Uterus (tissue), 4 donors: ENCODE data around the gene DMAC2L. TPM values are rescaled to one million over a fixed set of nuclear protein-coding genes. Genes with fewer than 3 reads are reported as not detected.

ENCODE experiments used
- DNase-seq, 2 donors: peaks; one replicate each; pipeline ENCODE4 v3.0.0-alpha.2; 2019 to 2020
- H3K27ac ChIP-seq, 2 donors: fragments of 200-600 bp; sonication (generic); 1 replicate in 1 of 2; 2 replicates in 1 of 2; pipeline ENCODE4 v1.5.1; 2016 to 2018
- H3K27me3 ChIP-seq, 2 donors: fragments of 200-600 bp; sonication (generic); one replicate each; pipeline ENCODE4 v1.5.1; 2018 to 2019; ENCODE audit warnings: control low read depth in 1 of 2
- H3K36me3 ChIP-seq, 2 donors: fragments of 200-600 bp; sonication (generic); one replicate each; pipeline ENCODE4 v1.5.1; 2019; ENCODE audit warnings: control low read depth in 1 of 2
- H3K4me1 ChIP-seq, 2 donors: fragments of 200-600 bp; sonication (generic); one replicate each; pipeline ENCODE4 v1.5.1; 2018 to 2019; ENCODE audit warnings: control low read depth in 1 of 2
- H3K4me3 ChIP-seq, 2 donors: fragments of 200-600 bp; sonication (generic); 1 replicate in 1 of 2; 2 replicates in 1 of 2; pipeline ENCODE4 v1.5.1; 2018 to 2019; ENCODE audit warnings: mild to moderate bottlenecking in 1 of 2
- H3K9me3 ChIP-seq, 2 donors: fragments of 200-600 bp; sonication (generic); one replicate each; pipeline ENCODE4 v1.5.1; 2019; ENCODE audit warnings: control low read depth in 1 of 2
- POLR2A ChIP-seq, 2 donors: fragments of 450-650 bp; IDR thresholded peaks; one replicate each; pipeline ENCODE4 v1.6.1; 2016; ENCODE audit warnings: antibody characterized with exemption in 2 of 2, mild to moderate bottlenecking in 1 of 2, moderate library complexity in 1 of 2
- intact Hi-C: fragments of 100-400 bp; cut with DNase I; formaldehyde crosslinking; loops from one replicate; pipeline ENCODE4 v1.15.1; 2023; ENCODE audit warnings: low total_unique reads
- total RNA-seq, 4 donors: library from RNA; depleted of rRNA in 3 of 4; stranded (reverse); fragments of >200 nt in 3 of 4; gene quantifications; one replicate each; pipeline versions ENCODE4 v1.1.0 to v1.2.4, GENCODE V29; 2014 to 2023
- TF ChIP-seq, protein P1 (sequence below), 4 experiments: fragments of 200-600 bp in 2 of 4; fragments of 450-650 bp in 2 of 4; sonication (generic) in 2 of 4; IDR thresholded peaks; one replicate each; pipeline ENCODE4 v1.5.1; 2016 to 2019; ENCODE audit warnings: antibody characterized with exemption in 4 of 4, mild to moderate bottlenecking in 2 of 4, moderate library complexity in 1 of 4
- donor health status: DM: yes; HTN: yes; CAD: no.

DMAC2L gene
- total RNA-seq, 4 donors from 2014 or later, result 13.1 to 48.4 (median 20.4) TPM

DNA sequence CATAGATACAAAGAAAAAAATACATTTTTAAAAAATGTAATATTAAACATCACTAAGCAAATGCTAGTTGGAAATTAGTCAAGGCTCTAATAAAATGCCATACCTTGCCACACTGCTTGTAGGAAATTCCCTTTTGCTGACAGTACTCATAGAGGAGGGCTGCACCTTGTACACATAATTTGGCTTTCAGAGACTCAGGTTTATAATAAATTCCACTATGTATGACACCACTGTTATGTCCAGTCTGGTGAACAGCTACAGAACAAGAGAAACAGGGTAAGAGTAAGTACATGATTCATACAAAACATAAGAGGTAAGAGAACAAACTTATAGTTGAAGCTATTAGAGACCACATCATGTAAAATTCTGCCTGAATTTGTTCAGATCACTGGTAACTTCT, 10.2 kb upstream of the DMAC2L start:
- TF ChIP-seq, protein P1, sequence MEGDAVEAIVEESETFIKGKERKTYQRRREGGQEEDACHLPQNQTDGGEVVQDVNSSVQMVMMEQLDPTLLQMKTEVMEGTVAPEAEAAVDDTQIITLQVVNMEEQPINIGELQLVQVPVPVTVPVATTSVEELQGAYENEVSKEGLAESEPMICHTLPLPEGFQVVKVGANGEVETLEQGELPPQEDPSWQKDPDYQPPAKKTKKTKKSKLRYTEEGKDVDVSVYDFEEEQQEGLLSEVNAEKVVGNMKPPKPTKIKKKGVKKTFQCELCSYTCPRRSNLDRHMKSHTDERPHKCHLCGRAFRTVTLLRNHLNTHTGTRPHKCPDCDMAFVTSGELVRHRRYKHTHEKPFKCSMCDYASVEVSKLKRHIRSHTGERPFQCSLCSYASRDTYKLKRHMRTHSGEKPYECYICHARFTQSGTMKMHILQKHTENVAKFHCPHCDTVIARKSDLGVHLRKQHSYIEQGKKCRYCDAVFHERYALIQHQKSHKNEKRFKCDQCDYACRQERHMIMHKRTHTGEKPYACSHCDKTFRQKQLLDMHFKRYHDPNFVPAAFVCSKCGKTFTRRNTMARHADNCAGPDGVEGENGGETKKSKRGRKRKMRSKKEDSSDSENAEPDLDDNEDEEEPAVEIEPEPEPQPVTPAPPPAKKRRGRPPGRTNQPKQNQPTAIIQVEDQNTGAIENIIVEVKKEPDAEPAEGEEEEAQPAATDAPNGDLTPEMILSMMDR (IDR thresholded peaks at IDR 0.05), result no peak
- no peak for TF ChIP-seq POLR2A (IDR thresholded peaks at IDR 0.05)
- H3K27ac ChIP-seq, result no peak overlapping the region
- H3K36me3 ChIP-seq, result no peaks in the 10 kb centered on the region
- intact Hi-C loops, result no loop called here
- no peaks in the 10 kb centered on the region for H3K4me1 ChIP-seq
- H3K4me3 ChIP-seq, result no peak overlapping the region
- no peaks in the 10 kb centered on the region for H3K9me3 ChIP-seq
- no peak for DNase-seq
- no peaks in the 10 kb centered on the region for H3K27me3 ChIP-seq

DNA sequence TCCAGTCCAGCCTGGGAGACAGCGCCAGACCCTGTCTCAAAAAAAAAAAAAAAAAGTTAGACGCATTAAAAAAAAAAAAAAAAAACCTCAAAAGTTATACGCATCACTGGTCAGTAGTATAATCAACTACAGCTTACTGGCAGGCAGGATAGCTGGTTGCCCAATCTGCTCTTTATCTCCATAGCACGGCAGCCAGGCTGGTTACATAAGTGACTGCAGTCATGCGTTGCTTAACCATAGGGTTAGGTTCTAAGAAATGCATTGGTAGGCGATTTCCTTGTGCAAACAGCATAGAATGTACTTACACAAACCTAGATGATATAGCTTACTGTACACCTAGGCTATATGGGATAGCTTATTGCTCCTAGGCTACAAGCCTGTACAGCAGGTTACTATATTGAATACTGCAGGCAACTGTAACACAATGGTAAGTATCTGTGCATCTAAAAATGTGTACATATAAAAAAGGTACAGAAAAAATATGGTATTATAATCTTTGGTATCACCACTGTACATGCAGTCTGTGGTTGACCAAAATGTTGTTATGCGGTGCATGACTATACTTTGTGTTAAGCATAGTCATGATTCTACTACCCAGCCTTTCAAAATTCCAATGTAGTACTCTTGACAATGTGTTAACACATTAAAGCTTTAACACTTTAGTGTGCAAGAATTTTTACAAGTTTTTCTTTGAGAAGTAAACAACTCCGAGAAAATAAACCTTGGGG, 8.2 kb upstream of the DMAC2L start:
- Histone ChIP-seq H3K4me1 (no peaks in the 10 kb centered on the region), H3K4me3 (no peak overlapping the region), H3K27ac (no peak overlapping the region), H3K9me3 (no peaks in the 10 kb centered on the region), H3K27me3 (no peaks in the 10 kb centered on the region), H3K36me3 (no peaks in the 10 kb centered on the region)
- DNase-seq, result no peak
- no peak for TF ChIP-seq POLR2A (IDR thresholded peaks at IDR 0.05)
- TF ChIP-seq, protein P1 (IDR thresholded peaks at IDR 0.05), result no peak
- intact Hi-C loops, result no loop called here

DNA sequence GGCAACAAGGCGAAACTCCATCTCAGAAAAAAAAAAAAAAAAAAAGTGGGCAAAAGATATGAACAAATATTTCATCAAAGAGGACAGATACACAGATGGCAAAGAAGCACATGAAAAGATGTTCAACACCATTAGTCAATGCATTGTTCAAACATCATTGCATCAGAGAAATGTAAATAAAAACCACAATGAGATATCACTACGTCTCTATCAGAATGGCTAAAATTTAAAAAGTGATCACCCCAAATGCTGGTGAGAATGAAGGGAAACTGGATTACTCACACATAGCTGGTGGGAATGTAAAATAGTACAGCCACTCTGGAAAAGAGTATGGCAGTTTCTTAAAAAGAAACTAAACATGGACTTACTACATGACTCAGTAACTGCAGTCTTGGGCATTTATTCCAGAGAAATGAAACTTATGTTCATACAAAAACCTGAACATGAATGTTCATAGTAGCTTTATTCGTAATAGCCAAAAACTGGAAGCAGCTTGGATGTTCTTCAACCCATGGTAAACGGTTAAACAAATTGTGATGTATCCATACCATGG, 3.7 kb upstream of the DMAC2L start:
- no peak for TF ChIP-seq POLR2A (IDR thresholded peaks at IDR 0.05)
- TF ChIP-seq, protein P1 (IDR thresholded peaks at IDR 0.05), result no peak
- no peaks in the 10 kb centered on the region for H3K4me1 ChIP-seq
- H3K9me3 ChIP-seq, result no peaks in the 10 kb centered on the region
- no peak overlapping the region for H3K4me3 ChIP-seq
- intact Hi-C loops, result no loop called here
- no peaks in the 10 kb centered on the region for H3K36me3 ChIP-seq
- no peak overlapping the region for H3K27ac ChIP-seq
- no peak for DNase-seq
- H3K27me3 ChIP-seq, result no peaks in the 10 kb centered on the region

DNA sequence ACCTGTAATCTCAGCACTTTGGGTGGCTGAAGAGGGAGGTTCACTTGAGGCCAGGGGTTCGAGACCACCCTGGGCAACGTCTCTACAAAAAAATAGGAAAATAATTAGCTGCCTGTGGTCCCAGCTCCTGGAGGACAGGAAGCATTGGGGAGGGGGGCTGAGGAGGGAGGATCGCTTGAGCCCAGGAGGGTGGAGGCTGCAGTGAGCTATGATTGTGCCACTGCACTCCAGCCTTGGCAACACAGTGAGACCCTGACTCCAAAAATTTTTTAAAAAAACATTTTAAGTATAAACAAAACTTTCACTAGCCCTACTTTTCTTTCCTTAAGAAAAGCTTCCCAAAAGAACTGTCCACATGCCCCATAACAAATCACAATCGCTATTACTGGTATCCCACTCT, 1.7 kb upstream of the DMAC2L start:
- DNase-seq, result no peak

More for the DNA sequence above, 1.7 kb upstream of the DMAC2L start:
- TF ChIP-seq, protein P1 (IDR thresholded peaks at IDR 0.05), result no peak
- no peak for TF ChIP-seq POLR2A (IDR thresholded peaks at IDR 0.05)
- H3K27me3 ChIP-seq, result no peaks in the 10 kb centered on the region
- no peaks in the 10 kb centered on the region for H3K36me3 ChIP-seq
- H3K9me3 ChIP-seq, result no peaks in the 10 kb centered on the region
- no peaks in the 10 kb centered on the region for H3K4me1 ChIP-seq
- H3K4me3 ChIP-seq, result no peak overlapping the region
- intact Hi-C loops, result no loop called here
- no peak overlapping the region for H3K27ac ChIP-seq
